IPS DF 19.7 (cell line): ENCODE data around the gene SMAD7.

ENCODE experiments used
- DNase-seq: peaks from one replicate; pipeline ENCODE4 v3.0.0-alpha.2; 2013; ENCODE audit warnings: low read depth, low spot score

Gene SMAD7

GRCh38 chr18:48915626-48916425 is 34.9 kb downstream of the SMAD7 start:
- DNase-seq, result no peak

DNA sequence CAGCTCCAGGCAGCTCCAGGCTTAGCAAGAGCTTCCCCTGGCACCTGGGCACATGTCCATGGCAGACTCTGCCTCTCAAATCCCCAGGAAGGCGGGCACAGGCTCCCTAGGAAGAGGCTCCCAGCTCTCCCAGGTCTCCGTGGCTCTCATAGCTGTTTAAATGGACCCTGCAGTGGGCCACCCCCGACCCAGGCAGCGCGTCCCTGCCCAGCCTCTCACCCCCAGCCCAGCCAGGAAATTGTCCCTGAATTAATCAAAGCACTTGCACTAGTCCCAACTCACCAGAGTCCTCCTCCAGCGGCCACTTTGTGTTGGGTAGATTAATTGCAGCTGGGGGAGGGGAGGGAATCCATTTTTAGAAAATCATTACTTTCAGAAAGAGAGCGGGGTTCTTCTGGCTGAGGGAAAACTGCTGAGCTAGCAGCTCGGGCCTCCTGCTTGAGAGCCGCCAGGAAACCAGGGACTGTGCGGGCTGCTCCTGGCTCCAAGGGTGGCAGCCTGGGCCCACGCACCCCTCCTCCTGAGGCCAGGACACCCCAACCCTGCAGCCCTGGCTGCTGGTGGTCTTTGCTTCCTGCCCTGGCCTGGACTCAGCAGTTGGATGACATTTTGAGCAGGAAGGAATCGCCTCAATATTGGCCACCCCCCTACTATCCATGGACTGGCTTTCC is 36.0 kb downstream of the SMAD7 start:
- no peak for DNase-seq

GRCh38 chr18:48913775-48914174 is 37.0 kb downstream of the SMAD7 start:
- no peak for DNase-seq

DNA sequence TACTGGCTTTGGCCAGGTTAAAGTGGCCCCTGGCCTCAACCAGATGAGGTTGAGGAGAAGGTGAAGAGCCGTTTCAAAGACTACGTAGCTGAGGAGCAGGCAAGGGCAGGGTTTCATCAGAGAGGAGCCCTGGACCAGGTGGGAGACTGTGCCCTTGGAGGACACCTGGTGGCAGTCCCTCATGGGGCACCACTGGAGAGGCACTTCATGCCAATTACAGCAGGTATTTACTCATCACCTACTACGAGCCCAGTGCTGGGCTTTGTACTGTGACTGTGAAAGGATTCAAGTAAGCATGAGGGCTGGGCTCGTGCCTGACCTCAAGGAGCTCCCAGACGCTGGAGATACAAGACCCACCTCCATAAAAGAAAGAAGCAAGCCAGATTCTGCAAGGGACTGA is 37.6 kb downstream of the SMAD7 start:
- DNase-seq, result no peak

DNA sequence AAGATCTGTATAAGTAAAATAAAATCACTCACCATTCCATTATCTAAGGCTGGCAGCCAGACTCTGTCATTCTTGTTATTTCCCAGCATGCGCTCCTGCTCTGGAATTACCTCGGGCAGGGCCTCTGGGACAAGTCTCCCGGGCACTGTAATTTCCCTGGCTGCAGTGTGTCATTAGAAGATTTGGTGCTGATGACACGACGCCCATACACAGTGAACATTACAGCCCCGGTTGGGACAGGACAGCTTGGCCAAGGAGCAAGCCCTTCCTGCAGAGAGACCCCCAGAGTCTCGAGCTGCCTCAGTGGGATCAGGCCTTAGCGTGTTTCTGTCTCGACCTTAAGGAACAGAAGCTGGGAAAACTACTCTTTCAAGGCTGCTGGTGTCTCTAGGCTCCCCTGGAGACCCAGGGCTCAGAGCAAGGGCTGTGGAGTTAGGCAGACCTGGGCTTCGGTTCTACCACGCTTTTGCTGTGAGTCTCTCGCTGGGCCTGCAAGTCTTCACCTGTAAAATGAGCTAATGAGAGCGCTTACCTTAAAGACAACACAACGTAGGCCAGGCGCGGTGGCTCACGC is 39.7 kb downstream of the SMAD7 start:
- DNase-seq, result no peak

- DNase-seq, result no peak
Observed at GRCh38 chr18:48909721-48910120, 41.0 kb downstream of the SMAD7 start.

DNA sequence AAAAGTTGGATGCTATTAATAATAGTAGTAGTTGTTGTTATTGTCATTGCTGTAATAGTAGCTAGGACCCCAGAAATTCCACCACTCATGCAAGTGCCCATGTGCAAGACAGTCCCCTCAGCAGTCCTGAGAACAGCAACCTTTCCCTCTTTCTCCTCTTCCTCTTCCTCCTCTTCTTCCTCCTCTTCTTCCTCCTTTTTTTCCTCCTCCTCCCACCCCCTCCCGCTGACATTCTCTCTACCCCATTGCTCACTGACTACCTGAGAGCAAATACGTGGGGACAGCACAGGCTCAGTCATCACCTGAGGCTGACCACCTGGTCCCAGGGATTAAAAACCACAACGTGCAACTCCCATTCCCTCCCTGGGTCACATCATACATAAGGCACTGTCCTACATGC is 41.8 kb downstream of the SMAD7 start:
- DNase-seq, result no peak

DNA sequence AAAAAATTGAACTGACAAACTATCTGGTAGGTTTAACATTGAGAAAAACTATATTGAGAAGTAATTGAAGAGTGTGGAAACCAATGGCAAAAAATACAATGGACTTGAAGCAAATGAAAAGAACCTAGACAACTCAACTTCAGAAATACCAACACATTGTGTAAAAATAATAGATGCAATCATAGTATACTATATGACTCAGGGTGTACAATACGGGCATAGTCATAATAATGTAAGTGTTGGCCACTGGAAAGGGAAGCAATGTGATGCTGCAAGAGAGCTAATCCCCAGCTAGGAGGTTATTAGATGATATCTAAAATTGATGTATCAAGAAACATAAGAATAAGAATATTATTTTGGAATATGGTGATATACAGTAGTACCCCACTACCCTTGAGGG is 45.3 kb downstream of the SMAD7 start:
- DNase-seq, result no peak

- no peak for DNase-seq
Observed at GRCh38 chr18:48904847-48905394, 45.8 kb downstream of the SMAD7 start.

DNA sequence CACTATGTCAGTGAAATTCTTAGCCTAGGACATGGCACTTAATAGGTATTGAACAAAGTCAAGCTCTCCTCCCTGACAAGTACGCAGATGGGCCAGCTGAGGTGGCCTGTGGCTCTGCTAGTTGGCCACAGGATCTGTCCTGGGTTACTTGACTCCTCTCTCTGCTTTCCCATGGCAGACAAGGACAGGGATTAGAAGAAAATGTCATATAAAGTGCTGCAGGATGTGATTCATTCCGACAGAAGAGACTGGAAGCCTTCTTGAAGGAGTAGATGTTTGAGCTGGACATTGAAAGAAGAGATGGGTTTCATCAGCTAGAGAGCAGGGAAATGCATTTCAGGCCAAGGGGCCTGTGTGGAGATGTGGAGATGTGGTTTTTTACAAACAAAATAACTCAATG is 46.7 kb downstream of the SMAD7 start:
- no peak for DNase-seq

DNA sequence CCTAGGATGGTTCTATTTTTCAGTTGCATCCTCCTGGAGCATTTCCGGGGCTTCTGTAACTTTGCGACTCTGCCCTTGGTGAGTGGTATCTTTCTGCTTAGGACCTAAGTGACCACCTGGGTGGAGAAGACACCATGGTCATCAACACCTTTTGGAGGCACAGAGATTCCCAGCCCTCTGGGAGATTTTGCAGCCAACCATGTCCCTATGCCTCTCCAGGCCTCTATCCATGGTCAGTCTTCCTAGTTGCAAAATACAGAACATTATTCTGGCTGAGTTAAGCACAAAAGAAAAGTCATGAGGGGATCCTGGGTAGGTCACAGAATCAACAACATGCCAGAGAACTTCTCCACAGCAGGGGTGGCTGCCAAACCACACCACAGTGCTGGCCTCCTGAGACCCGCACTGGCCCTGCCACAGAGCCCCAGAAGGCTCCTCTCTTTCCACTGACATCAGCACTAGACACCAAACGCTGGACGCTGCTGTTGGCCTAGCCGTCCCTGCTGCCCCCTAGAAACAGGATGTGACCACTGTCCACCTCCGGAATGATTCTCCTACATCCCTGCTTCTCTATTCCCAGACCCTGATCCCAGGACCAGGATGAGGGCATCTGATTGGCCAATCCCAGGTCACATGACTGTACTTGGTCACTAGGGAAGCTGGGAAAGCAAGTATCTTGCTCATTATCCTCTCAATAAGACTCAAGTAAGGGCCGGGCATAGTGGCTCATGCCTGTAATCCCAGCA is 47.7 kb downstream of the SMAD7 start:
- DNase-seq, result no peak

GRCh38 chr18:48902023-48902855 is 48.5 kb downstream of the SMAD7 start:
- DNase-seq, result no peak

DNA sequence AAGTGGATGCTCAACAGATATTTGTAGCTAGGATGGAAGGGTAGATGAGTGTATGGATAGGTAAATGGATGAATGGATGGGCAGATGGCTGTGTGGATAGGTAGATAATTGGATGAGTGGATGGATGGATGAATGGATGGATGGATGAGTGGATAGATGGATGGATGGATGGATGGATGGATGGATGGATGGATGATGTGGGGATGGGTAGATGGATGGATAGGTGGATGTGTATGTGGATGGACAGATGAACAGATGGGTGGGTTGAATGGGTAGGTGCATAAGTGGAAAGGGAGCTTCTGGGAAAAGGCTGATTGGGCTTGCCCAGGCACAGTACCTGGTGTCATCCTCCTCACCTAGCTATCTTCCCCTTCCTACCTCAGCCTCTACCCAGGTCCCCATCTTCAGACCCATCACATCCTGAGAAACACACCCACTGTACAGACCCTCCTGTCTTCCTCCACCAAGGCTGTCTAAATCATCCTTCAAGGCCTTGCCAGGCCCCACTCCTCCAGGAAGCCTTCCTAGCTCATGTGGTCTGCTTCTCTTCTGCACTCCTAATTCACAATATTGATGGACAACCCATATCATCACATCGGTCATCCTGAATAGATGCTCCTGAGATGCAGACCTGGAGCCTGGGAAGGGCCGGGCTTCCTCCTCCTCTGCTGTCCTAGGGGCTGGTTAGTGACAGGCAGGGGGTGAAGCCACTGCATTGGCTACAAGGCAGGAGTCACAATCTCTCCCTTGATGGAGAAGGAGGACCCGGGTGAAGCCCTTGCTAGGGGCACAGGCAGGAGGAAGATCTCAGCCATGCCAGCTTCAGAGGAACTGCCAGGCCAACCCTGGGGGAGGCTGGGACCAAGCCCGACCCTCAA is 49.4 kb downstream of the SMAD7 start:
- DNase-seq, result no peak

- no peak for DNase-seq
Observed at GRCh38 chr18:48900469-48900868, 50.3 kb downstream of the SMAD7 start.

GRCh38 chr18:48899558-48900174 is 51.1 kb downstream of the SMAD7 start:
- no peak for DNase-seq

DNA sequence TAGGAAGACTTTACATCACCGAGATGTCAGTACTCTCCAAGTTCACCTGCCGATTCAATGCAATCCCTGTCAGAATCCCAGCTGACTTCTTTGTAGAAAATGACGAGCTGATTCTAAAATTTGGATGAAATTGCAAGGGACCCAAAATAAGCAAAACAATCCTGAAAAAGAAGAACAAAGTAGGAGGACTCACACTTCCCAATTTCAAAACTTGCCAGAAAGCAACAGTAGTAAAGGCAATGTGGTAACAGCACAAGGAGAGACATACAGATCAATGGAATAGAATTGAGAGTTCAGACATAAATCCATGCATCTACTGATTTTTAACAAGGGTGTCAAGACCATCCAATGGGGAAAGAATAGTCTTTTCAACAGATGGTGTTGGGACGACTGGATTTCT is 52.2 kb downstream of the SMAD7 start:
- no peak for DNase-seq

DNA sequence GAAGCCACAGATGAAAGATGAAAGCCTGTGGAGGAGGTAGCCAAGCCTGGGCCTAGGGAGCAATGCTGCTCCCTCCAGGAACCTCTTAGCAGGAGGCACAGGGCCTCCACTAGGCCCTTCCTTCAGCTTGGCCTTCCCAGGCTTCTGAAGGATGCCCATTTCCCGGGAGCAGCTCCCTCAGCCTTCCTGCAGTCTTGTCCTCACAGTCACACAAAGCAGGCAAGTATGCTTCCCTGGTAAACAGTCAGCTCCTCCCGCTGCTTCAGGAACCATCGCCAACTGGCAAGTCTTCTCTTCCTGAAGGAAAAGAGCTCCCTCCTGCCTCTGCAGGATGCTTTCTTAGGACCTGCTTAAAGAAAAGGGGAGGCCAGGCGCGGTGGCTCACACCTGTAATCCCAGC is 53.2 kb downstream of the SMAD7 start:
- DNase-seq, result no peak

GRCh38 chr18:48896875-48897511 is 53.8 kb downstream of the SMAD7 start:
- DNase-seq, result no peak

- no peak for DNase-seq
Observed at GRCh38 chr18:48896326-48896874, 54.4 kb downstream of the SMAD7 start.
